Ascending aorta (tissue), 2 donors: ENCODE results near the gene PXK. TPM values are rescaled to one million over a fixed set of nuclear protein-coding genes. Genes with fewer than 3 reads are reported as not detected.
"Not testable (repeated sequence)": the region's sequence is repeated elsewhere in the genome, so short reads cannot be mapped to it uniquely, and the experiment has no call there.

Experiments used
- DNase-seq, 2 donors: peaks; one replicate each; pipeline ENCODE4 v3.0.0-alpha.2; 2019; ENCODE audit warnings: low spot score in 2 of 2
- H3K27ac ChIP-seq, 2 donors: fragments of 200-600 bp; sonication (generic); one replicate each; pipeline ENCODE4 v1.5.1; 2016 to 2017; ENCODE audit warnings: mild to moderate bottlenecking in 1 of 2
- H3K27me3 ChIP-seq: fragments of 200-600 bp; sonication (generic); one replicate; pipeline ENCODE4 v1.5.1; 2017
- H3K36me3 ChIP-seq, 2 donors: fragments of 200-600 bp; sonication (generic); one replicate each; pipeline ENCODE4 v1.5.1; 2016
- H3K4me1 ChIP-seq, 2 donors: fragments of 200-600 bp; sonication (generic); one replicate each; pipeline ENCODE4 v1.5.1; 2016 to 2017; ENCODE audit warnings: mild to moderate bottlenecking in 1 of 2
- H3K4me3 ChIP-seq, 2 donors: fragments of 200-600 bp; sonication (generic); one replicate each; pipeline ENCODE4 v1.5.1; 2016 to 2017; ENCODE audit warnings: mild to moderate bottlenecking in 1 of 2
- H3K9me3 ChIP-seq, 2 donors: fragments of 200-600 bp; sonication (generic); one replicate each; pipeline ENCODE4 v1.5.1; 2016
- intact Hi-C: fragments of 100-400 bp; cut with DNase I; formaldehyde crosslinking; loops from one replicate; pipeline ENCODE4 v1.15.1; 2023
- total RNA-seq: library from RNA; depleted of rRNA; stranded (reverse); fragments of >200 nt; gene quantifications from one replicate; pipeline ENCODE4 v1.1.0, GENCODE V29; 2016
- TF ChIP-seq, protein P1 (sequence below), 3 experiments: fragments of 200-600 bp in 2 of 3; fragments of 450-650 bp in 1 of 3; sonication (generic) in 2 of 3; IDR thresholded peaks; one replicate each; pipeline ENCODE4 v1.5.1; 2016 to 2019; ENCODE audit warnings: antibody characterized with exemption in 3 of 3, mild to moderate bottlenecking in 1 of 3, moderate library complexity in 1 of 3

The PXK gene
- total RNA-seq: 14.8 TPM

DNA sequence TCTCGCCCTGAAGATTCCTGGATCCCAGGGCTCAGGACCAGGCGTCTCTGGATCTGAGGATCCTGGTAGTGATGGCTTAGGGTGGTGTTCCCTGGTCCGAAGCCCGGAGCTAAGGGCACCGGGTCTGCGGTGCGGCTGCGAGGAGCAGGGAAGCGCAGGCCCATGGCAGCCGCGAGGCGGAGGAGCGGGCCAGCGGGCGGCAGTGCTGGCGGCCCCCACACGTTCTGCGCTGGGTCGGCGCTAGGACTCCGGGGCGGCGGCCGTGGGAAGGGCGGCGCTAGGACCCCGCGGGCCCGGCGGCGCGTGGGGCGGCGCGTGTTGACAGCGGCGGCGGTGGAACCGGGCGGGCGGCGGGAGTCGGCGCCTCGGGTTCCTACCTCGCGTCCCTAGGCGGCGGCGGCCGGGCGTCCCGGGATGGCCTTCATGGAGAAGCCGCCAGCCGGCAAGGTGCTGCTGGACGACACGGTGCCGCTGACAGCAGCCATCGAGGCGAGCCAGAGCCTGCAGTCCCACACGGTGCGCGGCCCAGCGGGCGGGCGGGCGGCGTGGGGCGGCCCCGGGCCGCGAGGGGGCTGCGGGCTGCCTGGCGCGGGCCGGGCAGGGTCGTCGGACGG, at the start of gene PXK:
TSS of gene PXK (plus strand) at position 318 of the 614 bp plus-strand sequence. CDS start at position 415, 97 bp downstream.
- Histone ChIP-seq H3K27ac (peak within 1 kb of the TSS; percentile 61 to 67), H3K27me3 (no peaks in the 10 kb centered on the region), H3K4me3 (peak within 1 kb of the TSS; percentile 88 to 93), H3K4me1 (peaks cover 0 to 9% of the 10 kb centered on the region in 2 donors), H3K9me3 (no peaks in the 10 kb centered on the region), H3K36me3 (no peaks in the 10 kb centered on the region)
- TF ChIP-seq, protein P1, sequence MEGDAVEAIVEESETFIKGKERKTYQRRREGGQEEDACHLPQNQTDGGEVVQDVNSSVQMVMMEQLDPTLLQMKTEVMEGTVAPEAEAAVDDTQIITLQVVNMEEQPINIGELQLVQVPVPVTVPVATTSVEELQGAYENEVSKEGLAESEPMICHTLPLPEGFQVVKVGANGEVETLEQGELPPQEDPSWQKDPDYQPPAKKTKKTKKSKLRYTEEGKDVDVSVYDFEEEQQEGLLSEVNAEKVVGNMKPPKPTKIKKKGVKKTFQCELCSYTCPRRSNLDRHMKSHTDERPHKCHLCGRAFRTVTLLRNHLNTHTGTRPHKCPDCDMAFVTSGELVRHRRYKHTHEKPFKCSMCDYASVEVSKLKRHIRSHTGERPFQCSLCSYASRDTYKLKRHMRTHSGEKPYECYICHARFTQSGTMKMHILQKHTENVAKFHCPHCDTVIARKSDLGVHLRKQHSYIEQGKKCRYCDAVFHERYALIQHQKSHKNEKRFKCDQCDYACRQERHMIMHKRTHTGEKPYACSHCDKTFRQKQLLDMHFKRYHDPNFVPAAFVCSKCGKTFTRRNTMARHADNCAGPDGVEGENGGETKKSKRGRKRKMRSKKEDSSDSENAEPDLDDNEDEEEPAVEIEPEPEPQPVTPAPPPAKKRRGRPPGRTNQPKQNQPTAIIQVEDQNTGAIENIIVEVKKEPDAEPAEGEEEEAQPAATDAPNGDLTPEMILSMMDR (IDR thresholded peaks at IDR 0.05): peak in 2 of 3 experiments; percentile 9 to 43
- peak in 1 of 2 donors; percentile 89 for DNase-seq
- intact Hi-C loops: loop anchor here (1.0 kb wide), 2 partner anchors 26 to 160 kb away; partner anchors contain the start of genes HTD2, KCTD6 and RPP14

DNA sequence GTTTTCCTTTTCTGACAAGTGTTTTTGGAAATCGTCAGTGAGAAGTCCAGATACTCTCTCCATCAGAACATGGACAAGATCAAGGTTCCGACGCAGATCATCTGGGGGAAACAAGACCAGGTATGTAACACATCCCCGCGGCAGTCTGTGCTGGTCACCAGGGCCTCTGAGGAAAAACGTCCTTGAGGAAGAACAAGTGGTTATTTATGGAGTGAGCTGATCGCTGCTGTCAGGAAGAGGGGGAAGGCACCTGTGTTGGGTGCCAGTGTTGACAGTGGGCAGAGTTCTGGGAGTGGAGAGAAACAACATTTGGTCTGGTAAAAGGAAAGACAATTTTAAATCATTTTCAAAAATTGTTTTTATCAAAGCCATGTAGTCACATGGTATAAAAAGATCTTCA, 47.4 kb upstream of the PXK start:
- Histone ChIP-seq H3K27ac (no peak overlapping the region), H3K36me3 (peaks cover 6 to 35% of the 10 kb centered on the region in 2 donors), H3K27me3 (no peaks in the 10 kb centered on the region), H3K4me1 (no peaks in the 10 kb centered on the region), H3K9me3 (no peaks in the 10 kb centered on the region), H3K4me3 (no peak overlapping the region)
- intact Hi-C loops: no loop called here
- TF ChIP-seq, protein P1 (IDR thresholded peaks at IDR 0.05): no peak
- DNase-seq: no peak

DNA sequence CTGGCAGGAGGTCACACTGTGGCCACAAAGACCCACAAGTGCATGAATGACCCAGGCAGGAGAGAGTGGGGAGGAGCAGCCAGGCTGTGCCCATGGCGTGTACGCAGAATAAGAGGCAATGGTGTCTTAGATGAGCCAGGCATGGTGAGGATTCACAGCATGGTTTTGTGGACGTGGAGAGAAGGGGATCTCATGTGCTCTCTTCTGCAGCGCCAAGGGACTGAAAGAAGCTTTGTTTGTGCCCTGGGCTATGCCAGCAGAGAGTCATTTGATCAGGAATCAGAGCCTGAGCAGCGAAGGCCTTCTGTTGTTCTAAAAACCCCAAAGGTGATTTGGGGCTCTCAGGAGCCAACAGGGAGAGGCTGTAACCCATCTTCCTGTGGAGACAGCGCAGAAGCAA, 45.3 kb upstream of the PXK start:
- Histone ChIP-seq H3K27me3 (no peaks in the 10 kb centered on the region), H3K27ac (no peak overlapping the region), H3K4me3 (no peak overlapping the region), H3K9me3 (no peaks in the 10 kb centered on the region), H3K4me1 (no peaks in the 10 kb centered on the region), H3K36me3 (peaks cover 4 to 26% of the 10 kb centered on the region in 2 donors)
- intact Hi-C loops: no loop called here
- TF ChIP-seq, protein P1 (IDR thresholded peaks at IDR 0.05): no peak
- DNase-seq: no peak

DNA sequence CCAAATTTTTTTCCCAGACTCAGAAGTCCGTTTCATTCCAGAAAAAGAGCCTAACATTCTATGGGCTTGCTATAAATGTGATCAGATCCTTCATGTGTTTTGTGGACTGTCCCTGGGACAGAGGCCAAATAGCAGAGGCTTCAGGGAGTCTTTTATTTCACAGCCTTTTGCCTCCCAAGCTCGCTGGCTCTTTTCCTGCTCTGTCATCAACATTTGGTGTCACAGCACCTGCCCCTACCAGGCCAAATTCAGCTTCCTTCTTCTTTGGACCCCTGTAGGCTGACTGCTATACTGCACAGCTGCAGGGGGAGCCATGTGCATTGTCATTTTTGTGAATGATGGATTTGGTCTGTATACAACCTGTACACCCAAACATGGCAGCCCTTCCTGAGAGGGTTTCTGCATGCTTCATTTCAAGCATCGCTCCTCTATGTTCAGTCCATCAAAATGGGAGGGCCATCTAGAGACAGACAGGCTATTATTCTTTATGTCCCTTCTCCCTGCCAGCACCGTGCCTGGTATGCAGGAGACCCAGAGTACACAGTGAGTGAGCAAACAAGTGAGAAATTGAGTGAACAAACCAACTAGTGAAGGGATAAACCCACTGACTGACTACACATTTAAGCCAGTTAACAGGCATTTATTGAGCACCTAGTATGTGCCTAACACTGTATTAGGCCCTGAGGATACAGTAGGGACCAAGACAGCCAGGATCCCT, 44.5 kb upstream of the PXK start:
- DNase-seq: no peak
- no peaks in the 10 kb centered on the region for H3K9me3 ChIP-seq
- H3K36me3 ChIP-seq: peaks cover 4 to 26% of the 10 kb centered on the region in 2 donors
- H3K27ac ChIP-seq: no peak overlapping the region
- intact Hi-C loops: no loop called here
- H3K27me3 ChIP-seq: no peaks in the 10 kb centered on the region
- TF ChIP-seq, protein P1 (IDR thresholded peaks at IDR 0.05): no peak
- H3K4me3 ChIP-seq: no peak overlapping the region
- H3K4me1 ChIP-seq: no peaks in the 10 kb centered on the region

DNA sequence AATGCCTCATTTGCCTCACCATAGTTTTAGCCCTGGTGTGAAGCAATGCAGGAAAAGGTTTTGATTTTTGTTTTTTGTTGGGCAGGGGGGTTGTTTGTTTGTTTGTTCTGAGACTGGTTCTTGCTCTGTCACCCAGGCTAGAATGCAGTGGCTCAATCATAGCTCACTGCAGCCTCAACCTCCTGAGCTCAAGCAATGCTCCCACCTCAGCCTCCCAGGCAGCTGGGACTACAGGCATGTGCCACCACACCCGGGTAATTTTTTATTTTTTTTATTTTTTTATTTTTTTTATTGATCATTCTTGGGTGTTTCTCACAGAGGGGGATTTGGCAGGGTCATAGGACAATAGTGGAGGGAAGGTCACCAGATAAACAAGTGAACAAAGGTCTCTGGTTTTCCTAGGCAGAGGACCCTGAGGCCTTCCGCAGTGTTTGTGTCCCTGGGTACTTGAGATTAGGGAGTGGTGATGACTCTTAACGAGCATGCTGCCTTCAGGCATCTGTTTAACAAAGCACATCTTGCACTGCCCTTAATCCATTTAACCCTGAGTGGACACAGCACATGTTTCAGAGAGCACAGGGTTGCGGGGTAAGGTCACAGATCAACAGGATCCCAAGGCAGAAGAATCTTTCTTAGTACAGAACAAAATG, 43.6 kb upstream of the PXK start:
- H3K4me1 ChIP-seq, H3K4me3 ChIP-seq, DNase-seq, H3K27ac ChIP-seq, intact Hi-C loops, H3K9me3 ChIP-seq, H3K27me3 ChIP-seq: not testable (repeated sequence)
- peaks cover 4 to 26% of the 10 kb centered on the region in 2 donors for H3K36me3 ChIP-seq

DNA sequence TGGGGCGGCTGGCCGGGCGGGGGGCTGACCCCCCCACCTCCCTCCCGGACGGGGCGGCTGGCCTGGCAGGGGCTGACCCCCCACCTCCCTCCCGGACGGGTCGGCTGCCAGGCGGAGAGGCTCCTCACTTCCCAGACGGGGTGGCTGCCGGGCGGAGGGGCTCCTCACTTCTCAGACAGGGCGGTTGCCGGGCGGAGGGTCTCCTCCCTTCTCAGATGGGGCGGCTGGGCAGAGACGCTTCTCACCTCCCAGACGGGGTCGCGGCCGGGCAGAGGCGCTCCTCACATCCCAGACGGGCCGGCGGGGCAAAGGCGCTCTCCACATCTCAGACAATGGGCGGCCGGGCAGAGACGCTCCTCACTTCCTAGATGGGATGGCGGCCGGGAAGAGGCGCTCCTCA, 42.2 kb upstream of the PXK start:
- DNase-seq, H3K4me3 ChIP-seq, intact Hi-C loops, H3K27ac ChIP-seq, H3K27me3 ChIP-seq, H3K9me3 ChIP-seq, H3K4me1 ChIP-seq: not testable (repeated sequence)
- peaks cover 0 to 23% of the 10 kb centered on the region in 2 donors for H3K36me3 ChIP-seq
